HFF-Myc (cell line): ENCODE measurements around the gene ZC3HAV1L.
"Not testable (repeated sequence)": the region's sequence is repeated elsewhere in the genome, so short reads cannot be mapped to it uniquely, and the experiment has no call there.

Experiments
- DNase-seq: peaks from one replicate; pipeline ENCODE4 v3.0.0-alpha.2; 2011; ENCODE audit warnings: low read depth; ENCODE audit errors: extremely low read depth
- H3K4me3 ChIP-seq: replicated peaks from 2 replicates; pipeline ENCODE4 v1.5.1; 2011; ENCODE audit warnings: low read depth, mild to moderate bottlenecking, control low read depth, low read length
- CTCF ChIP-seq: IDR thresholded peaks from 2 replicates; pipeline ENCODE4 v1.5.1; 2012; ENCODE audit warnings: mild to moderate bottlenecking, low read depth, low read length, control low read depth; ENCODE audit errors: missing control alignments

Gene ZC3HAV1L

GRCh38 chr7:139065323-139065722 lies 29.5 kb upstream of the ZC3HAV1L start:
- no peak for TF ChIP-seq CTCF
- no peak for DNase-seq
- no peak overlapping the region for H3K4me3 ChIP-seq

GRCh38 chr7:139061416-139061815 lies 25.6 kb upstream of the ZC3HAV1L start:
- no peak overlapping the region for H3K4me3 ChIP-seq
- TF ChIP-seq CTCF, result no peak
- DNase-seq, result no peak

- DNase-seq, result no peak
- no peak overlapping the region for H3K4me3 ChIP-seq
- TF ChIP-seq CTCF, result no peak
Observed at GRCh38 chr7:139060695-139061237, 24.9 kb upstream of the ZC3HAV1L start.

- TF ChIP-seq CTCF, result no peak
- no peak overlapping the region for H3K4me3 ChIP-seq
- no peak for DNase-seq
Observed at GRCh38 chr7:139059905-139060304, 24.1 kb upstream of the ZC3HAV1L start.

- no peak for DNase-seq
- no peak overlapping the region for H3K4me3 ChIP-seq
- no peak for TF ChIP-seq CTCF
Observed at GRCh38 chr7:139058943-139059342, 23.1 kb upstream of the ZC3HAV1L start.

- no peak for DNase-seq
- H3K4me3 ChIP-seq, result no peak overlapping the region
- TF ChIP-seq CTCF, result no peak
Observed at GRCh38 chr7:139055674-139056073, 19.8 kb upstream of the ZC3HAV1L start.

- not testable (repeated sequence) for DNase-seq, H3K4me3 ChIP-seq
Observed at GRCh38 chr7:139054656-139055055, 18.8 kb upstream of the ZC3HAV1L start.

- no peak for TF ChIP-seq CTCF
- no peak for DNase-seq
- no peak overlapping the region for H3K4me3 ChIP-seq
Observed at GRCh38 chr7:139054101-139054500, 18.3 kb upstream of the ZC3HAV1L start.
